ENCODE data around the gene DESI2. TPM values are rescaled to one million over a fixed set of nuclear protein-coding genes. Genes with fewer than 3 reads are reported as not detected.

Gene DESI2
- total and polyA plus RNA-seq, 2 of the 8 experiments (the other 6 are each of a cell fraction or from before 2014, with no cell fraction given), result 54.0 to 110 TPM

GRCh38 chr1:244657421-244657820, 4.5 kb downstream of the DESI2 start:
- H2BK20ac ChIP-seq (ENCODE audit: low read length), result no peak overlapping the region
- H4K91ac ChIP-seq (replicated peaks; ENCODE audit: insufficient read length, low read length), result no peak overlapping the region
- no peak for FAIRE-seq
- TF ChIP-seq RFX5 (IDR thresholded peaks at IDR 0.05; ENCODE audit: borderline replicate concordance, low read depth, low read length), result no peak
- no peak overlapping the region for H2AK5ac ChIP-seq (ENCODE audit: low read depth, low read length)
- H3K27ac ChIP-seq (ENCODE audit: low read depth, low read length), result no peak overlapping the region
- H3K4me3 ChIP-seq (ENCODE audit: extremely low read depth in 1 of 4, insufficient read depth in 2 of 4, low read depth in 3 of 4, low read length in 4 of 4), result no peak overlapping the region
- no peaks in the 10 kb centered on the region for H3K27me3 ChIP-seq (replicated peaks in 1 of 4; ENCODE audit: control insufficient read depth in 3 of 4, extremely low read depth in 1 of 4, insufficient read depth in 3 of 4, low read length in 3 of 4)
- H3K36me3 ChIP-seq (ENCODE audit: control insufficient read depth in 2 of 4, insufficient read depth in 4 of 4, low read length in 3 of 4), result peaks cover 0 to 26% (median 9%) of the 10 kb centered on the region in 4 experiments; a peak in 3 of 8 replicates
- no peaks in the 10 kb centered on the region for H3K9me3 ChIP-seq (ENCODE audit: insufficient read depth in 2 of 2, low read depth in 1 of 2, low read length in 1 of 2)
- 86% methylated on average over 3 of the region's 3 CpGs; no CpG with 5 or more reads in 1 of the 2 experiments for WGBS, 2 experiments (ENCODE audit: extremely low coverage in 1 of 2, insufficient coverage in 1 of 2, insufficient read length in 1 of 2, insufficient replicate concordance in 2 of 2, low coverage in 1 of 2, low lambda C conversion rate in 2 of 2, missing lambda C conversion rate in 1 of 2)
- no peak overlapping the region for H4K8ac ChIP-seq (ENCODE audit: extremely low read depth, insufficient read depth, low read length)
- no peak for DNase-seq (ENCODE audit: low read depth in 1 of 2, low spot score in 2 of 2)
- no peak overlapping the region for H3K4me2 ChIP-seq (ENCODE audit: insufficient read depth in 1 of 2, low read depth in 2 of 2, low read length in 2 of 2)
- H3K14ac ChIP-seq (ENCODE audit: insufficient read length), result no peak overlapping the region
- peaks cover 25 to 85% of the 10 kb centered on the region in 2 experiments for H3K79me2 ChIP-seq (ENCODE audit: control insufficient read depth in 1 of 2, insufficient read depth in 2 of 2, low read length in 2 of 2)
- H3K18ac ChIP-seq (ENCODE audit: extremely low read depth, low read length), result no peak overlapping the region
- ChIA-PET CTCF (ENCODE audit: partially characterized antibody) (interaction anchor here (0.7 to 1.2 kb wide), 2 partner anchors 18 to 144 kb away, joined by 4 read pairs; no protein-coding TSS in a partner anchor), POLR2A (ENCODE audit: partially characterized antibody) (interaction anchor here (1.4 to 1.7 kb wide), 2 partner anchors 20 to 157 kb away, joined by 4 to 5 read pairs; no protein-coding TSS in a partner anchor)
- no peak overlapping the region for H2AFZ ChIP-seq (ENCODE audit: low read length)
- H4K20me1 ChIP-seq (replicated peaks in 1 of 2; ENCODE audit: control insufficient read depth in 1 of 2, insufficient read depth in 2 of 2, low read length in 2 of 2), result peaks cover 1 to 8% of the 10 kb centered on the region in 2 experiments
- no peak overlapping the region for H3K23ac ChIP-seq (ENCODE audit: insufficient read length)
- H3K4ac ChIP-seq (replicated peaks; ENCODE audit: insufficient read length, low read depth, low read length), result no peak overlapping the region
- no peak overlapping the region for H2BK12ac ChIP-seq (ENCODE audit: low read depth, low read length)
- H3K9ac ChIP-seq (replicated peaks in 1 of 4; ENCODE audit: extremely low read depth in 1 of 4, low read depth in 3 of 4, low read length in 3 of 4), result no peak overlapping the region
- H3K79me1 ChIP-seq (ENCODE audit: low read depth, low read length), result peaks cover 3% of the 10 kb centered on the region; the same call in 1 of the 2 replicates
- no peak overlapping the region for H2BK15ac ChIP-seq (ENCODE audit: low read length)
- no peak overlapping the region for H2BK5ac ChIP-seq (ENCODE audit: low read depth, low read length)
- H3K23me2 ChIP-seq (ENCODE audit: low read depth, low read length), result no peaks in the 10 kb centered on the region; the same call in 1 of the 2 replicates
- no peak overlapping the region for H3K56ac ChIP-seq (replicated peaks; ENCODE audit: insufficient read length, low read depth, low read length)
- no peak overlapping the region for H2BK120ac ChIP-seq (replicated peaks; ENCODE audit: low read depth, low read length)
- H4K5ac ChIP-seq (ENCODE audit: insufficient read length, low read depth, low read length), result no peak overlapping the region
- H3K4me1 ChIP-seq (replicated peaks in 1 of 4; ENCODE audit: control insufficient read depth in 3 of 4, insufficient read depth in 4 of 4, low read length in 3 of 4), result peaks cover 0 to 6% (median 3%) of the 10 kb centered on the region in 4 experiments; a peak in 4 of 7 replicates

All from H1 (cell line).